ENCODE data around the gene IRAK3.

DNA sequence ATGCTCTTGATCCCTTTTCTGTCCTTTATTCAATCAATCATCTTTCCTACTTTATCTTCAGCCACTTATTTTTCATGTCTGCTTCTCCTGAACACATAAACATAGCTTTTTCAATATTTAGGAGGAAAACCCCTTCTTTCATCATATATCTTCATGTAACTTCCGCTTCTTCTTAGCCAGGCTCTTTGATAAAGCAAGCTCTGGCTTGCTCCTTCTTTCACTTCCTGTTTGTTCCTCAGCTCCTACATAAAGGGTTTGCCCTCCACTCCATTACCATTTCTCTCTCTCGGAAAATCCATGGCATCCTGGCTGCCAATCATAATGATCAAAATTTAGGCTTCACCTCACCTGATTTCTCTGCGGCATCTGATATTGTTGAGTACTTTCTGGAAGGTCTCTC lies 79.5 kb downstream of the IRAK3 start:
- TF ChIP-seq CTCF (IDR thresholded peaks at IDR 0.05) (no peak), POLR2AphosphoS5 (IDR thresholded peaks at IDR 0.05; ENCODE audit: low read depth, low read length) (no peak), TCF7L2 (IDR thresholded peaks at IDR 0.05; ENCODE audit: low read depth, low read length) (no peak)
- TF ChIP-seq, protein P1, sequence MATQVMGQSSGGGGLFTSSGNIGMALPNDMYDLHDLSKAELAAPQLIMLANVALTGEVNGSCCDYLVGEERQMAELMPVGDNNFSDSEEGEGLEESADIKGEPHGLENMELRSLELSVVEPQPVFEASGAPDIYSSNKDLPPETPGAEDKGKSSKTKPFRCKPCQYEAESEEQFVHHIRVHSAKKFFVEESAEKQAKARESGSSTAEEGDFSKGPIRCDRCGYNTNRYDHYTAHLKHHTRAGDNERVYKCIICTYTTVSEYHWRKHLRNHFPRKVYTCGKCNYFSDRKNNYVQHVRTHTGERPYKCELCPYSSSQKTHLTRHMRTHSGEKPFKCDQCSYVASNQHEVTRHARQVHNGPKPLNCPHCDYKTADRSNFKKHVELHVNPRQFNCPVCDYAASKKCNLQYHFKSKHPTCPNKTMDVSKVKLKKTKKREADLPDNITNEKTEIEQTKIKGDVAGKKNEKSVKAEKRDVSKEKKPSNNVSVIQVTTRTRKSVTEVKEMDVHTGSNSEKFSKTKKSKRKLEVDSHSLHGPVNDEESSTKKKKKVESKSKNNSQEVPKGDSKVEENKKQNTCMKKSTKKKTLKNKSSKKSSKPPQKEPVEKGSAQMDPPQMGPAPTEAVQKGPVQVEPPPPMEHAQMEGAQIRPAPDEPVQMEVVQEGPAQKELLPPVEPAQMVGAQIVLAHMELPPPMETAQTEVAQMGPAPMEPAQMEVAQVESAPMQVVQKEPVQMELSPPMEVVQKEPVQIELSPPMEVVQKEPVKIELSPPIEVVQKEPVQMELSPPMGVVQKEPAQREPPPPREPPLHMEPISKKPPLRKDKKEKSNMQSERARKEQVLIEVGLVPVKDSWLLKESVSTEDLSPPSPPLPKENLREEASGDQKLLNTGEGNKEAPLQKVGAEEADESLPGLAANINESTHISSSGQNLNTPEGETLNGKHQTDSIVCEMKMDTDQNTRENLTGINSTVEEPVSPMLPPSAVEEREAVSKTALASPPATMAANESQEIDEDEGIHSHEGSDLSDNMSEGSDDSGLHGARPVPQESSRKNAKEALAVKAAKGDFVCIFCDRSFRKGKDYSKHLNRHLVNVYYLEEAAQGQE (IDR thresholded peaks at IDR 0.05; ENCODE audit: insufficient read depth in 1 of 2, low read depth in 2 of 2, low read length in 1 of 2), result no peak
